ENCODE results near the gene NME7.
"Not testable (repeated sequence)": the region's sequence is repeated elsewhere in the genome, so short reads cannot be mapped to it uniquely, and the experiment has no call there.

Gene NME7

GRCh38 chr1:169217636-169218035, 150.0 kb downstream of the NME7 start:
- DNase-seq (ENCODE audit: low read depth) = no peak

- no peak for DNase-seq (ENCODE audit: low read depth)
These were observed 153.0 kb downstream of the NME7 start for GRCh38 chr1:169214598-169214997.

DNA sequence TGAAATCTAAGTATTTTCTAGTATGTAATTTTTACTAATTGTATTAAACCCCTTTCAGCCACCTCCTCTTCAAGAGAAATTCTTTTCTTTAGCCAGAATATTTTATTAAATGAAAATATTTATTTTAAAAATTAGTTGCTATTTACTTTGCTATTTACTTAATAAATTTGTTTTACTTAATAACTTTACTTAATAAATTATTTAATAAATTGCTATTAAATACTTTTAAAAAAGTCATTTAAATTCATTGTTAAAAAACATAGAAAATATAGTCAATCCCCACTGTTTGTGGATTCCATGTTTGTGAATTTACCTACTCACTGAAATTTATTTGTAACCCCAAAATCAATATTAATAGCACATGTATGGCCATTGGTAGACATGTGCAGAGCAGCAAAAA, 155.5 kb downstream of the NME7 start:
- no peak for DNase-seq (ENCODE audit: low read depth)

DNA sequence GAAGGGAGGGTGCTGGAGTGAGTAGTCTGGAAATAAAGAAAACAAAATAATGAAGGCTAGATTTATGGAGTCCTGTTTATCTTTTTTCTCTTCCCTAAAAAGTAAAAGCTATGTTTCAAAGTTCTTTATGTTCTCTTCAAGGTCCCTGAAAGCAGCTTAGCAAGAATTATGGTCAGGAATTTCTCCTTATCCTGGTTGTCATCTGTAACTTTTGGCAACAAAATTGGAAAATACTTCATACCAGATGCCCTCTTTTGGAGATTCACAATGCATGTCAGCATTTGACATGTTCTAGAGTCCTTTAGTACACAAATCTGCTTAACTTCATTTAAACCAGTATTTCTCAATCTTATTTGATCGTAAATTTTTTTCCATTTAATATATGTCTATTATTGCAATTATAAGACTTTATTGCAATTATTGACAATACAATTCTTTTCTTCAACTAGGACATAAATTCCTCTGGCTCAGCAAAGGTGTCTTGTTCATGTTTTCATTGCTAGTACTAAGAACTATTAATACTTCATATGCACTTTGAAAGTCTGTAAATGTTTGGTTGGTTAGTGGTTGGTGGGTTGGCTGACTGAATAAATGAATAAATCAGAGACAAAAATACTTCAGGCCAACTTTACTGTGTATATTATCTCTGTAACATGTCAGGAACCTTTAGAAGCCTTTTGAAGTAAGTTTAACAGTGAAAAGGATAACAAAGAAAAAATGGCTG, 159.6 kb downstream of the NME7 start:
- DNase-seq (ENCODE audit: low read depth) = no peak

DNA sequence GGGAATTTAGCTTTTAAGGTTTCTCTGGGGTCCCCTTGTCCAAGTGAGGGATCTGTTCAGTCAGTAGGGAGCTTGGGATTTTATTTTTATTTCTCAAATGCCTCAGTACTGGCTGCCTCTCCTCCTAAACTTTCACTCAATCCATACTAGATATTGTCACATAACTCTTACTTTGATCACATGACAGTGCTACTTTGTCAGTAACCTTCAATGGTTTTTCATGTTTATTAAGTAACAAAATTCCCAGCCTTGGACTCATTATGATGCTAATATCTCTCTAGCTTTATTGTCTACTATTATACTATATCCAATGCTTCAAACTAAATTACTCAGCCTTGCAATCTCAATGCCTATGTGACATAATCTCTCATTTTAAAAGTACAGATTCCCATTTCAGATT, 163.4 kb downstream of the NME7 start:
- no peak for DNase-seq (ENCODE audit: low read depth)

DNA sequence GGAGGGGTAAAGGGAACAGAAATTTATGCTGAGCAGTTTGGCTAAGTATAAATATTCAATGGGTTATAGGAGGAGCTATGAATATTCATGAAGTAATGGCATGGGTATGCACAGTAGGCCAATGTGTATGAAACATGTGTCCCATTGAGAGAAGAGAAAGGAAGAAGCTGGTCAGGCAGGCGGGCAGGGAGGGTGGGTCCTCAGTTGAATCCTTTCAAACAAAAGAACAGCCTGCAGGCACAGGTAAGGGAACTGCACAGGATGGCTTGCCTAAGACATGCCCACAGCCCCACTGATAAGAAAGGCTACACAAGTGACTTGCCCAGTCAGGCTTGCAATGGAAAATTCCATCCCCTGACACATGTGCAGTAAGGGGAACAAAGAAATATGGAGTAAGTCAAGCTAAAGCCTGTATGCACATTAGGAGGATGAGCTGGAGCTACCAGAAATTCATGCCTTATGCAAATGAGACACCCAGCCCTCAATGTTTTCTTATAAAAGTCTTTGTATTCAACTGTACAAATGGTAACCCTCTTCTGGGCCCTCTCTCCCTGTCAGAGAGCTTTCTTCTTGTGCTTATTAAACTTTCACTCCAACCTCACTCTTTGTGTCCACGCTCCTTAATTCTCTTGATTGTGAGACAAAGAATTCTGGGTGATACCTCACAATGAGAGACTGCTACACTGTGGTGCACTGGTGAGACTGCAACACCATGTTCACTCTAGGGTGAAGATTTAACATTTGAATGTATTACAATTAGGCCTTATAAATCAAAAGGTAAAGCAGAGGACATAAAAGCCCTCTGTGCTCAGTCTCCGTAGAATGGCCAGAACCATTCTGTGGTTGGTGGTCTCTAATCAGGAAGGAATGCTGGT, 164.6 kb downstream of the NME7 start:
- DNase-seq (ENCODE audit: low read depth) = no peak

- no peak for DNase-seq (ENCODE audit: low read depth)
These were observed 166.4 kb downstream of the NME7 start for GRCh38 chr1:169201084-169201619.

DNA sequence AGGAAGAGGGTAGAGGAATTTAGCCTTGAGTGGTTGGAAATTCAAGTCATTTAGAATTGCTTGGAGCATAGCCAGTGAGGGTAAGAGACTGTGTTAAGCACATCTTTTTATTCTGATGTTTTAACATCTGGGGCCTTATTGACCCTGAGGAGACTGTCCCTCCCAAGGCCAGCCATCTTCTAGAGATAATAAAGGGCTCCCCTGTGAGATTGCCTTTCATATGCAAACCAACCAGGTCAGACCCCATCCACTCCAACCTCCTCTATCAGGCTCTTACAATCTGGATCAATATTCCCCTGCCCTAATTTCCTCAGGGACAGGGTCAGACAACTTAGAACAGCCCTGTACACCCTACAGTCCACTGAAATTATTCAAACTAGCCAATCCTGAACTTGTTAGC, 167.3 kb downstream of the NME7 start:
- DNase-seq (ENCODE audit: low read depth) = no peak

GRCh38 chr1:169196581-169196980, 171.0 kb downstream of the NME7 start:
- DNase-seq (ENCODE audit: low read depth) = no peak

DNA sequence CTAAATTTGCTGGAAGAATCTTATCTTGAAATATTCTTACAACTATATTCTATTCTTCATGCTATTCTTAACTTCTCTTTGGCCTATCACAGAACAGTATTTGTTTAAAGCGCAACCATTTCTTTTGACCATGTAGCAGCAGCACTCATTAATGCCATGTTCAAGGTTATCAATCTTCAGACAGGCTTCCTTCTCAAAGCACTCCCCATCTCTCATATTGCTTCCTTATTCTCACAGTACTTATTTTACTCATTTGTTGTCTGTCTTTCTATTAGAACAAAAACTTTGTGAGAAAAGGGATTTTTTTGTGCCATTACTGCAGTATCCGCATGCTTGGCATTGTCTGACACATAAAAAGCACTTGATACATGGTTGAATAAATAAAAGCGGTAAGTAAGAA, 171.4 kb downstream of the NME7 start:
- DNase-seq (ENCODE audit: low read depth) = no peak

DNA sequence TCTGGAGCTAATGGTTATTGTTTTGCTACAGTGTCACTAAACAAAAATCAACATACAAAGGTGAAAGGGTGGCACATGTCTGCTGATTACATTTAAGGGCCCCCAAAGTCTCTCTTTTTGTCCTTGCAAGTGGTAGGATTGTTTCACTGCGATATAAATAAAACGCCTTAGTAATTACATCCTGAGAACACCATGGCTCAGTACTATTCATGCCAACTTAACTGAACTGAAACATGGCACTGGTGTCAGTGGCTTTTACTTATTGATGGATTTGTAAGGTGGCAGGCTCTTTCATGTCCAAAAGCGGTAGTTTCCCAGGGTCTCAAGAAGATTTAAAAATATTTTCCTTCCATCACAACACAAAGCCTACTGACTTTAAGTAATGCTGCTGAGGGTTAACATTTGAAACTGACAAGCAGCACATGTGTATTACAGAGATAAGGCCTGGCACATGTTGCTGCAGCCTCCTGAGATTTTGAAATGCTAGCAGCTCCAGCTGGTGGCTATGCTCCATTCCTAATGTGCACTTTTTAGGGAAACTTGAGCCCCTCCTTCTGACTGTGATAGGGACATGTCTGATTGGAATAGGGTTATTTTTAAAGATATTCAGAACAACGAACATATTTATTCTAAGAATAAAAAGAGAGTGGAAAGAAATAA, 174.3 kb downstream of the NME7 start:
- no peak for DNase-seq (ENCODE audit: low read depth)

DNA sequence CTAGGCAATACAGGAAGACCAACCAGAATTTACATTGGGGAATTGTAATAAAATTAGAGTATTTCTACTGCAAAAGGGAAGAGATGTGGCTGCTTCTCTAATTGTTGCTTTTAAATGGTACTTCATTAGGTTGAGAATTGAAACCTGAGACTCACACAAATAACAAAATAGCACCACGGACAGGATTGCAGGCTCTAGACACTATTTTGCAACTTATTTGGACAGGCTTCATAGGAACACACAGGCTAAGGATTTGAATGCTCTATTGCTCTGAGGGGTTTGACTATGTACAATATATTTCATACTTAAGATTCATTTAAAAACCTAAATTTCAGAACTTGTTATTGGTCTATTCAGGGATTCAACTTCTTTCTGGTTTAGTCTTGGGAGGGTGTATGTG, 181.5 kb downstream of the NME7 start:
- DNase-seq (ENCODE audit: low read depth) = no peak

GRCh38 chr1:169184812-169185211, 182.8 kb downstream of the NME7 start:
- no peak for DNase-seq (ENCODE audit: low read depth)

- DNase-seq (ENCODE audit: low read depth) = no peak
These were observed 187.4 kb downstream of the NME7 start for GRCh38 chr1:169180174-169180573.

DNA sequence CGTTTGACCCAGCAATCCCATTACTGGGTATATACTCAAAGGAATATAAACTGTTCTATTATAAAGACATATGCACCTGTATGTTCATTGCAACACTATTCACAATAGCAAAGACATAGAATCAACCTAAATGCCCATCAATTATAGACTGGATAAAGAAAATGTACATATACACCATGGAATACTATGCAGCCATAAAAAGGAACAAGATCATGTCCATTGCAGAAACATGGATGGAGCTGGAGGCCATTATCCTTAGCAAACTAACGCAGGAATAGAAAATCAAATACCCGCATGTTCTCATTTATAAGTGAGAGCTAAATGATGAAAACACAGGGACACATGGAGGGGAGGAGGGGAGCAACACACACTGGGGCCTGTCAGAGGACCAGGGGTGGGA, 188.2 kb downstream of the NME7 start:
- not testable (repeated sequence) for DNase-seq (ENCODE audit: low read depth)

GRCh38 chr1:169175461-169175860, 192.1 kb downstream of the NME7 start:
- no peak for DNase-seq (ENCODE audit: low read depth)

DNA sequence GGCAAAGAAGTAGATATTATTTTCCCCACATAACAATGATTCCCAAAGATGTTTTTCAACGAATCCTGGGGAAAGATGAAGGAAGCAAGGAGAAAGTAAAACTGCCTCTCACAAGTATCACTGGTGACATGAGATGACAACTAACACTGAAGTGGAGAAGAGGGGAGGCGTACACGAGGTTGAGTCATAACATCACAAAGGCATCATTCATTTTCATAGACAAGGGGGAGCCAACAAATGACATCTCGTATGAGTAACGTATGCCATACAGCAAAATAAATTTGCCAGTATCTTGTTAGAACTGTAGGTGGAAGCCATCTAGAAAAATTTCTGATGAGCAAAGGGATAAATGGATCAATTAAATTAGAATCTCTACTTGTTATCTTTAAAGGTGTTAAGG, 204.5 kb downstream of the NME7 start:
- no peak for DNase-seq (ENCODE audit: low read depth)

DNA sequence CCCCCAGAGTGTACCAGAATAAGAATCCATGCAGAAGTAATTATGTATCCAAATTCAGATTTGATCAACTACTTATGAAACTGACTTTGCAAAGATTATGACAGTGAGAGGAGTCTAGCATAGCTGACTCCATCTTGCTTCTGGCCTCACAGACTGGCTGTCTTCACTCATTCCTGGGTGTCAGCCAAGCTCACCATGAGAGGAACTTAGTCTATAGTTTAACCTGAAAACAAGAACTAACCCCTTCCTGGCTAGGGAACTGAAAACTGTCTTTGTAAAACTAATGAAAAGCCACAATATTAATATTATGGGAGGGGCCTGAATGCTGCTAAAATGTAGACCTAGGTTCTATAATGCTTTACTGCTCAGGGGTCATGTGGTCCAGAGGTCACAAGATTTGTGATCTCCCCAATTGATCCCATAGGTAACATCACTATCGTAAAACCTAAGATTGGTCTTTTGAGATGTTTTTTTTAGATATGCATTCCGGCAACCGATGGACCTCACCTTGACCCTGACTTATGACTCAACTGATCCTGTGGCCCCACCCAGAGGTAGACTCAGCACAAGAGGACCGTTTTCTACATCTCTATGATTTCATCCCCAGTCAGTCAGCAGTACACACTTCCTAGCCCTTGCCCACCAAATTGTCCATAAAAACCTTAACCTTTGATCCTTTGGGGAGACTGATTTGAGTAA, 206.0 kb downstream of the NME7 start:
- DNase-seq (ENCODE audit: low read depth) = no peak

GRCh38 chr1:169160845-169161495, 206.6 kb downstream of the NME7 start:
- DNase-seq (ENCODE audit: low read depth) = no peak

- DNase-seq (ENCODE audit: low read depth) = no peak
These were observed 211.0 kb downstream of the NME7 start for GRCh38 chr1:169156580-169156979.

GRCh38 chr1:169155675-169156074, 211.9 kb downstream of the NME7 start:
- no peak for DNase-seq (ENCODE audit: low read depth)

Data from activated T-helper 1 cell treated with Interleukin-2 at 50 U/mL for 16 hours (primary cell).